Parathyroid adenoma (tissue), 2 donors: Measurements from ENCODE around the gene GRIK2.

Experiments
- H2AFZ ChIP-seq: fragments of 300-600 bp; sonication (generic); one replicate; pipeline ENCODE4 v1.7.0; 2017; ENCODE audit warnings: antibody characterized with exemption, mild to moderate bottlenecking
- H3K27ac ChIP-seq: fragments of 300-600 bp; sonication (generic); one replicate; pipeline ENCODE4 v1.7.0; 2017
- H3K27me3 ChIP-seq: fragments of 300-600 bp; sonication (generic); one replicate; pipeline ENCODE4 v1.7.0; 2017; ENCODE audit warnings: low read length; ENCODE audit not compliant: control insufficient read depth, insufficient read depth
- H3K36me3 ChIP-seq: fragments of 300-600 bp; sonication (generic); one replicate; pipeline ENCODE4 v1.7.0; 2017; ENCODE audit warnings: low read length; ENCODE audit not compliant: control insufficient read depth, insufficient read depth
- H3K4me1 ChIP-seq: fragments of 300-600 bp; sonication (generic); one replicate; pipeline ENCODE4 v1.7.0; 2017; ENCODE audit warnings: control low read depth
- H3K4me2 ChIP-seq: fragments of 300-600 bp; sonication (generic); one replicate; pipeline ENCODE4 v1.7.0; 2017; ENCODE audit warnings: low read length
- H3K4me3 ChIP-seq: fragments of 300-600 bp; sonication (generic); one replicate; pipeline ENCODE4 v1.7.0; 2017; ENCODE audit warnings: low read depth, low read length
- H3K79me2 ChIP-seq: fragments of 300-600 bp; sonication (generic); one replicate; pipeline ENCODE4 v1.7.0; 2017; ENCODE audit warnings: control low read depth
- H3K9ac ChIP-seq: fragments of 300-600 bp; sonication (generic); one replicate; pipeline ENCODE4 v1.7.0; 2017; ENCODE audit warnings: mild to moderate bottlenecking
- H3K9me3 ChIP-seq: fragments of 300-600 bp; sonication (generic); one replicate; pipeline ENCODE4 v1.7.0; 2017; ENCODE audit warnings: low read length; ENCODE audit not compliant: control insufficient read depth
- CTCF ChIP-seq: fragments of 300-600 bp; sonication (generic); IDR thresholded peaks from one replicate; pipeline ENCODE4 v1.7.0; 2017; ENCODE audit warnings: antibody characterized with exemption, mild to moderate bottlenecking
- donor health status: primary hyperparathyroidism.

Gene GRIK2

GRCh38 chr6:101663100-101663499 lies 269.6 kb downstream of the GRIK2 start:
- H3K4me3 ChIP-seq = no peak overlapping the region
- no peaks in the 10 kb centered on the region for H3K4me1 ChIP-seq
- no peaks in the 10 kb centered on the region for H3K27me3 ChIP-seq
- no peaks in the 10 kb centered on the region for H3K79me2 ChIP-seq
- no peaks in the 10 kb centered on the region for H3K36me3 ChIP-seq
- no peak overlapping the region for H2AFZ ChIP-seq
- no peak for TF ChIP-seq CTCF
- H3K9ac ChIP-seq = no peak overlapping the region
- H3K4me2 ChIP-seq = no peak overlapping the region
- H3K9me3 ChIP-seq = no peaks in the 10 kb centered on the region
- H3K27ac ChIP-seq = no peak overlapping the region

GRCh38 chr6:101666256-101666655 lies 272.7 kb downstream of the GRIK2 start:
- no peaks in the 10 kb centered on the region for H3K36me3 ChIP-seq
- no peaks in the 10 kb centered on the region for H3K4me1 ChIP-seq
- no peaks in the 10 kb centered on the region for H3K79me2 ChIP-seq
- H3K9ac ChIP-seq = no peak overlapping the region
- TF ChIP-seq CTCF = no peak
- H3K4me2 ChIP-seq = no peak overlapping the region
- no peak overlapping the region for H3K27ac ChIP-seq
- no peaks in the 10 kb centered on the region for H3K9me3 ChIP-seq
- no peak overlapping the region for H3K4me3 ChIP-seq
- no peaks in the 10 kb centered on the region for H3K27me3 ChIP-seq
- no peak overlapping the region for H2AFZ ChIP-seq

- no peaks in the 10 kb centered on the region for H3K79me2 ChIP-seq
- H3K4me3 ChIP-seq = no peak overlapping the region
- H3K9me3 ChIP-seq = no peaks in the 10 kb centered on the region
- no peaks in the 10 kb centered on the region for H3K27me3 ChIP-seq
- no peaks in the 10 kb centered on the region for H3K4me1 ChIP-seq
- no peaks in the 10 kb centered on the region for H3K36me3 ChIP-seq
- no peak overlapping the region for H3K27ac ChIP-seq
- no peak overlapping the region for H3K4me2 ChIP-seq
- TF ChIP-seq CTCF = no peak
- no peak overlapping the region for H3K9ac ChIP-seq
- H2AFZ ChIP-seq = no peak overlapping the region
Observed at GRCh38 chr6:101668496-101669030, 275.1 kb downstream of the GRIK2 start.

- Histone ChIP-seq H3K4me2 (no peak overlapping the region), H3K36me3 (no peaks in the 10 kb centered on the region), H3K27me3 (no peaks in the 10 kb centered on the region), H3K27ac (no peak overlapping the region), H3K9me3 (no peaks in the 10 kb centered on the region), H3K9ac (no peak overlapping the region), H3K4me3 (no peak overlapping the region), H2AFZ (no peak overlapping the region), H3K79me2 (no peaks in the 10 kb centered on the region), H3K4me1 (no peaks in the 10 kb centered on the region)
- no peak for TF ChIP-seq CTCF
Observed at GRCh38 chr6:101676187-101676586, 282.7 kb downstream of the GRIK2 start.

GRCh38 chr6:101682937-101683336 lies 289.4 kb downstream of the GRIK2 start:
- Histone ChIP-seq H3K36me3 (no peaks in the 10 kb centered on the region), H3K4me3 (no peak overlapping the region), H3K4me1 (no peaks in the 10 kb centered on the region), H3K9me3 (no peaks in the 10 kb centered on the region), H3K9ac (no peak overlapping the region), H3K27ac (no peak overlapping the region), H3K4me2 (no peak overlapping the region), H3K27me3 (no peaks in the 10 kb centered on the region), H3K79me2 (no peaks in the 10 kb centered on the region), H2AFZ (no peak overlapping the region)
- TF ChIP-seq CTCF = no peak
